ENCODE measurements around the gene TTC17.
"Not testable (repeated sequence)": the region's sequence is repeated elsewhere in the genome, so short reads cannot be mapped to it uniquely, and the experiment has no call there.

The TTC17 gene

GRCh38 chr11:43358801-43359421, at the start of gene TTC17:
TSS of gene TTC17 (plus strand) at chr11:43358920. CDS start at chr11:43358955, 35 bp downstream.
- DNase-seq (ENCODE audit: low spot score), result peak; percentile 95

- peak; percentile 96 for DNase-seq (ENCODE audit: low spot score)
These were observed 46.7 kb upstream of the TTC17 start, which contains the start of gene API5 for GRCh38 chr11:43311791-43312607. TSS of gene API5 (plus strand) at chr11:43311996. CDS start at chr11:43312128, 132 bp downstream.

- DNase-seq (ENCODE audit: low spot score), result no peak
These were observed 42.8 kb upstream of the TTC17 start for GRCh38 chr11:43315966-43316365.

GRCh38 chr11:43316451-43316850, 42.3 kb upstream of the TTC17 start:
- DNase-seq (ENCODE audit: low spot score), result peak; percentile 38

- no peak for DNase-seq (ENCODE audit: low spot score)
These were observed 30.7 kb upstream of the TTC17 start for GRCh38 chr11:43327987-43328386.

- no peak for DNase-seq (ENCODE audit: low spot score)
These were observed 30.2 kb upstream of the TTC17 start for GRCh38 chr11:43328482-43328881.

- no peak for DNase-seq (ENCODE audit: low spot score)
These were observed 17.6 kb upstream of the TTC17 start for GRCh38 chr11:43341159-43341558.

- DNase-seq (ENCODE audit: low spot score), result not testable (repeated sequence)
These were observed 7.3 kb upstream of the TTC17 start for GRCh38 chr11:43351426-43351825.

GRCh38 chr11:43354311-43354710, 4.4 kb upstream of the TTC17 start:
- no peak for DNase-seq (ENCODE audit: low spot score)

- no peak for DNase-seq (ENCODE audit: low spot score)
These were observed 2.4 kb upstream of the TTC17 start for GRCh38 chr11:43356336-43356735.

GRCh38 chr11:43358279-43358800, 380 bp upstream of the TTC17 start:
- DNase-seq (ENCODE audit: low spot score), result no peak

GRCh38 chr11:43359422-43359818, 700 bp downstream of the TTC17 start:
- peak; percentile 41 for DNase-seq (ENCODE audit: low spot score)

- DNase-seq (ENCODE audit: low spot score), result no peak
These were observed 1.8 kb downstream of the TTC17 start for GRCh38 chr11:43360361-43361032.

- no peak for DNase-seq (ENCODE audit: low spot score)
These were observed 8.0 kb downstream of the TTC17 start for GRCh38 chr11:43366677-43367076.

- DNase-seq (ENCODE audit: low spot score), result no peak
These were observed 8.9 kb downstream of the TTC17 start for GRCh38 chr11:43367382-43368178.

GRCh38 chr11:43376065-43376464, 17.3 kb downstream of the TTC17 start:
- no peak for DNase-seq (ENCODE audit: low spot score)

- no peak for DNase-seq (ENCODE audit: low spot score)
These were observed 17.9 kb downstream of the TTC17 start for GRCh38 chr11:43376594-43376993.

- no peak for DNase-seq (ENCODE audit: low spot score)
These were observed 18.7 kb downstream of the TTC17 start for GRCh38 chr11:43377389-43377788.

- DNase-seq (ENCODE audit: low spot score), result no peak
These were observed 20.2 kb downstream of the TTC17 start for GRCh38 chr11:43378897-43379296.

- DNase-seq (ENCODE audit: low spot score), result no peak
These were observed 23.1 kb downstream of the TTC17 start for GRCh38 chr11:43381802-43382201.

- DNase-seq (ENCODE audit: low spot score), result no peak
These were observed 23.9 kb downstream of the TTC17 start for GRCh38 chr11:43382614-43383013.

- no peak for DNase-seq (ENCODE audit: low spot score)
These were observed 25.7 kb downstream of the TTC17 start for GRCh38 chr11:43384393-43384792.
